Measurements from ENCODE around the gene SH2D3A.
A peak's percentile ranks its signal among the peaks of the same experiment; 100 is the strongest.
"Not testable (repeated sequence)": the region's sequence is repeated elsewhere in the genome, so short reads cannot be mapped to it uniquely, and the experiment has no call there.

Gene SH2D3A

DNA sequence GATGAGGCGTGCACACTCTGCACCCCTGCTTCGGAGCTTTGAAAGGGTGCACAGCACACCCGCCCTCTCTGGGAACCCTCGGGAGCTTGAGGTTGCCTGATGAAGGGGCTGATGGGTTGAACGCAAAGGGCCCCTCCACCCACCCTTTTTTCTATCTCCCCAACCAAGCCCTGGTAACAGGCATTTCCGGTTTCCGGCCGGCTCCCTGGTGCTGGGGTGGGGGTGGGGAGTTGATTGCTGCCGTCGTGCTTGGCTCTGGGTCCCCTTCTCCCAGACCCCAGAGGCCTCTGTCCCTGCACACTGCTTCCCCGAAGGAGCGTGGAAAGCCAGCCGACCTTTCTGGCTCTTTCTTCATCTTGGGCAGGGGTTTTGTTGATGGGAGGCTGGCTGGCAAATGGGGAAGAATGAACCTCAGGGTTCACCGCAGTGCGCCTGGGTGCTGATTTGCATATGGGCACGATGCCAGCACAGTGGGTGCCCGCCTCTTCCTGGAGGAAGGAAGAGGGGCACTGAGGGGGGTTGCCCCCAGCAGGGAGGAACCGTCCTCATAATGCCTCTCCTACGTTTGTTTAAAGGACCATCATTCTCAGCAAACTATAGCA lies 34.4 kb upstream of the SH2D3A start:
- Histone ChIP-seq H3K27me3 (ENCODE audit: control insufficient read depth, insufficient read depth, low read length) (no peaks in the 10 kb centered on the region), H3K4me2 (ENCODE audit: low read length) (peak overlapping the region; percentile 68), H3K36me3 (ENCODE audit: insufficient read depth, low read length) (no peaks in the 10 kb centered on the region), H3K9me3 (replicated peaks; ENCODE audit: low read length) (no peaks in the 10 kb centered on the region), H3K4me3 (ENCODE audit: low read length) (peak overlapping the region; percentile 41), H3K4me1 (ENCODE audit: control insufficient read depth, insufficient read depth, low read length) (peaks cover 3% of the 10 kb centered on the region), H3K9ac (ENCODE audit: low read depth, low read length) (no peak overlapping the region)

DNA sequence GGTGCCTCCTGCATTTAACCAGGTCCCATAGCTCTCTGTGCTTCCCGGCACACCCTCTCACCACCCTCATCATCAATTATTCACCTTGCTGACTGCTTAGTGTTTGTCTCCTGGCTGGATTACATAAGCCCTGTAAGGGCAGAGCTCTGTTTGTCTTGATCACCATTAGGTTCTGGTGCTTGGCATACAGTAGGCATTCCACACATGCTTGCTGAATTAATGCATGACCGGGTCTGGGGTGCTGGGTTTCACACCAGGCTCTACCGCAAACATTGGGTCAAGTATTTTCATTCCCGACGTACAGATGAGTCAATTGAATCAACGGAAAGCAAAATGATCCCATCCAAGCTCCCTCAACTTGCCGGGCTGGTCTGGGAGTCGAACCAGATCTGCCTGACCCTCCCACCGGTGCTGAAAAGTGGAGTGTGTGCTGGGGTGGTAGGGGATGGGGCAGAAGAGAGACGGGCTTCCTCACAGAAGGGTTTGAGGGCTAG lies 33.8 kb upstream of the SH2D3A start:
- H3K4me2 ChIP-seq (ENCODE audit: low read length), result peak overlapping the region; percentile 68
- H3K9me3 ChIP-seq (replicated peaks; ENCODE audit: low read length), result no peaks in the 10 kb centered on the region
- H3K9ac ChIP-seq (ENCODE audit: low read depth, low read length), result no peak overlapping the region
- H3K36me3 ChIP-seq (ENCODE audit: insufficient read depth, low read length), result no peaks in the 10 kb centered on the region
- peaks cover 3% of the 10 kb centered on the region for H3K4me1 ChIP-seq (ENCODE audit: control insufficient read depth, insufficient read depth, low read length)
- H3K27me3 ChIP-seq (ENCODE audit: control insufficient read depth, insufficient read depth, low read length), result no peaks in the 10 kb centered on the region
- H3K4me3 ChIP-seq (ENCODE audit: low read length), result peak overlapping the region; percentile 41

DNA sequence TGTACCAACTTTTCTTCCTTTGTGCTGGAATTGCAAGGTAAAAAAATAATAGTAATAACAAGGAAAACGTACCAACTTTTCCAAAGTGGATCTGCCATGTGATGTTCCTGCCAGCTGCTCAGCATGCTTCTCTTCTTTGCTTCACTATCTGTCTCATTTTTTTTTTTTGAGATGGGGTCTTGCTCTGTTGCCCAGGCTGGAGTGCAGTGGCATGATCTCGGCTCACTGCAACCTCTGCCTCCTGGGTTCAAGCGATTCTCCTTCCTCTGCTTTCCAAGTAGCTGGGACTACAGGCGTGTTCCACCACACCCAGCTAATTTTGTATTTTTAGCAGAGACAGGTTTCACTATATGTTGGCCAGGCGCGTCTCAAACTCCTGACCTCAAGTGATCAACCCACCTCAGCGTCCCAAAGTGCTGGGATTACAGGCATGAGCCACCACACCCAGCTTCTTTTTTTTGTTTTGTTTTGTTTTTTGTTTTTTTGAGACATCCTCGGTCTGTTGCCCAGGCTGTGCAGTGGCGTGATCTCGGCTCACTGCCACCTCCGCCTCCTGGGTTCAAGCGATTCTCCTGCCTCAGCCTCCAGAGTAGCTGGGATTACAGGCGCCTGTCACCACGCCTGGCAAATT lies 33.0 kb upstream of the SH2D3A start:
- not testable (repeated sequence) for H3K36me3 ChIP-seq (ENCODE audit: insufficient read depth, low read length); H3K4me3 ChIP-seq (ENCODE audit: low read length); H3K9me3 ChIP-seq (replicated peaks; ENCODE audit: low read length); H3K4me2 ChIP-seq (ENCODE audit: low read length); H3K9ac ChIP-seq (ENCODE audit: low read depth, low read length); H3K4me1 ChIP-seq (ENCODE audit: control insufficient read depth, insufficient read depth, low read length); H3K27me3 ChIP-seq (ENCODE audit: control insufficient read depth, insufficient read depth, low read length)

DNA sequence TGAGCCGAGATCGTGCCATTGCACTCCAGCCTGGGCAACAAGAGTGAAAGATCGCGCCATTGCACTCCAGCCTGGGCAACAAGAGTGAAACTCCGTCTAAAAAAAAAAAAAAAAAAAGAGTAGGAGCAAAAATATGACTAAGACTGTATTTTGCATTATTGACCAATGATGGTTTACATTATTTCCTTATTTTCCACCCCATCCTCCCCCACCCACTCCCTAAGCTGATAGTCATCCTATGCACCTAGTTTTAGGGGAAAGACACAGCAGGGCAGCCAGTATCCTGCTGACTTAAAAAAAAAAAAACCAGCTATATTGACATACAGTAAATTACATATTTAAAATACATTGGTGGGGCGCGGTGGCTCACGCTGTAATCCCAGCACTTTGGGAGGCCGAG lies 30.4 kb upstream of the SH2D3A start:
- no peak overlapping the region for H3K4me2 ChIP-seq (ENCODE audit: low read length)
- H3K27me3 ChIP-seq (ENCODE audit: control insufficient read depth, insufficient read depth, low read length), result no peaks in the 10 kb centered on the region
- no peaks in the 10 kb centered on the region for H3K36me3 ChIP-seq (ENCODE audit: insufficient read depth, low read length)
- H3K9ac ChIP-seq (ENCODE audit: low read depth, low read length), result no peak overlapping the region
- peaks cover 4% of the 10 kb centered on the region for H3K9me3 ChIP-seq (replicated peaks; ENCODE audit: low read length)
- no peak overlapping the region for H3K4me3 ChIP-seq (ENCODE audit: low read length)
- H3K4me1 ChIP-seq (ENCODE audit: control insufficient read depth, insufficient read depth, low read length), result peaks cover 3% of the 10 kb centered on the region

DNA sequence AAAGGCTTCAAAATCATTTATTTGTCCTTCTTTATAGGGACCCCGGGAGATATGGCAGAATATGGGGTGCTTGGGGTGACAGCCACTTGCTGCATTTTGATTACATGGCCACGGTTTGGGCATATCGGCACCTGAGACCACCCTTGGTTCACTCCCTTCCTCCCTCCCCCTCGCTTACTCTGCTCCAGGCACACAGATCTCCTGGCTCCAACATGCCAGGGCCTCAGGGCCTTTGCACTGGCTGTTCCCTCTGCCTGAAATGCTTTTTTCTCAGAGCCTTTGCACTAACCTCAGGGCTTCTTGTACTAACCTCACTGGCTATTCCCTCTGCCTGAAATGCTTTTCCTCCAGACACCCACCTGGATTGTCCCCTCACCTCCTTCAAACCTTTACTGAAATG lies 29.0 kb upstream of the SH2D3A start:
- H3K4me3 ChIP-seq (ENCODE audit: low read length), result no peak overlapping the region
- peaks cover 4% of the 10 kb centered on the region for H3K9me3 ChIP-seq (replicated peaks; ENCODE audit: low read length)
- peaks cover 1% of the 10 kb centered on the region for H3K4me1 ChIP-seq (ENCODE audit: control insufficient read depth, insufficient read depth, low read length)
- no peaks in the 10 kb centered on the region for H3K27me3 ChIP-seq (ENCODE audit: control insufficient read depth, insufficient read depth, low read length)
- H3K36me3 ChIP-seq (ENCODE audit: insufficient read depth, low read length), result no peaks in the 10 kb centered on the region
- H3K4me2 ChIP-seq (ENCODE audit: low read length), result no peak overlapping the region
- H3K9ac ChIP-seq (ENCODE audit: low read depth, low read length), result no peak overlapping the region

DNA sequence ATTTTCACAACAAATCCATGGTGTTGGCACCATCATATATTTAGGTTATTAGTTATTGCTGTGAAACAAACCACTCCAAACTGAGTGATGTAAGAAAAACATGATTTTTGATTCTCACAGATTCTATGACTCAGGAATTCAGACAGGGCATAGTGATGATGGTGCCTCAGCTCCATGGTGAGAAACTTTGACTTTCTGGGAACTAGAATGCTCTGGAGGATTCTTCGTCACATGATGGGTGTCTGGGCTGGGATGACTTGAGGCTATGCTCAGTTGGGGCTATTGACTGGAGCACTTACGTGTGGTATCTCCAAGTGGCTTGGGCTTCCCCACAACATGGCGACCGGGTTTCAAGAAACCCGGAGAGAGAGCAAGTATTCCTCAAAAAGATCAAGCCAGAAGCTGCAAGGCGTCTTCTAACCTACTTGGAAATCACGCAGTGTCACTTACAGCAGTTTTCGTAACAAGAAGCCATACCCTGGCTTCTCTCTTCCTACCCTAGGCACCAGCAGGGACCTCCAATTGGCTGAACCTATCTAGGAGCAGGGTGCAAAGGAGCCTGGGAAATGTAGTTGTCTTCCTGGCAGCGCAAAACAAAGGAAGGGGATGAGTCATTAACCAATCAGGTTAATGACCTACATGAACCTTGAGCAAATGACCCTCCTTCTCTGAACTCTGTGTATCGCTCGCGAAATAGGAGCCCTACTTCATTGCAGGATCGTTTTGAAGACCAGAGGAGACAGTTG lies 27.6 kb upstream of the SH2D3A start:
- no peaks in the 10 kb centered on the region for H3K36me3 ChIP-seq (ENCODE audit: insufficient read depth, low read length)
- H3K27me3 ChIP-seq (ENCODE audit: control insufficient read depth, insufficient read depth, low read length), result no peaks in the 10 kb centered on the region
- no peak overlapping the region for H3K4me2 ChIP-seq (ENCODE audit: low read length)
- H3K4me3 ChIP-seq (ENCODE audit: low read length), result no peak overlapping the region
- peaks cover 4% of the 10 kb centered on the region for H3K9me3 ChIP-seq (replicated peaks; ENCODE audit: low read length)
- H3K4me1 ChIP-seq (ENCODE audit: control insufficient read depth, insufficient read depth, low read length), result no peaks in the 10 kb centered on the region
- no peak overlapping the region for H3K9ac ChIP-seq (ENCODE audit: low read depth, low read length)

DNA sequence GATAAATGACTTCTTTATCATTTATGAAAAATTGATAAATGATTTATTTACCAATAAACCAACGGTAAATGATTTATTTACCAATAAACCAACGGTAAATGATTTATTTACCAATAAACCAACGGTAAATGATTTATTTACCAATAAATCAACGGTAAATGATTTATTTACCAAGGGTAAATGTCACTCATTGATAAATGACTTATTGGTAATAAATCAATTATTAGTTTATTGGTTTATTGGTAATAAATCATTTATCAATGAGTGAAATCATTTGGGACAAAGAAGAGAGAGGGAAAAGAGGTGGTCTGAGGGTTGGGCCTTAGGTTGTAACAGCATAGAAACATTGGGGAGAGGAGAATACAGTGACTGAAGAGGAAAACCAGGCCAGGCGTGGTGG lies 26.7 kb upstream of the SH2D3A start:
- H3K4me1 ChIP-seq (ENCODE audit: control insufficient read depth, insufficient read depth, low read length), result no peaks in the 10 kb centered on the region
- peaks cover 4% of the 10 kb centered on the region for H3K9me3 ChIP-seq (replicated peaks; ENCODE audit: low read length)
- no peak overlapping the region for H3K9ac ChIP-seq (ENCODE audit: low read depth, low read length)
- no peaks in the 10 kb centered on the region for H3K36me3 ChIP-seq (ENCODE audit: insufficient read depth, low read length)
- no peaks in the 10 kb centered on the region for H3K27me3 ChIP-seq (ENCODE audit: control insufficient read depth, insufficient read depth, low read length)
- no peak overlapping the region for H3K4me2 ChIP-seq (ENCODE audit: low read length)
- H3K4me3 ChIP-seq (ENCODE audit: low read length), result no peak overlapping the region

DNA sequence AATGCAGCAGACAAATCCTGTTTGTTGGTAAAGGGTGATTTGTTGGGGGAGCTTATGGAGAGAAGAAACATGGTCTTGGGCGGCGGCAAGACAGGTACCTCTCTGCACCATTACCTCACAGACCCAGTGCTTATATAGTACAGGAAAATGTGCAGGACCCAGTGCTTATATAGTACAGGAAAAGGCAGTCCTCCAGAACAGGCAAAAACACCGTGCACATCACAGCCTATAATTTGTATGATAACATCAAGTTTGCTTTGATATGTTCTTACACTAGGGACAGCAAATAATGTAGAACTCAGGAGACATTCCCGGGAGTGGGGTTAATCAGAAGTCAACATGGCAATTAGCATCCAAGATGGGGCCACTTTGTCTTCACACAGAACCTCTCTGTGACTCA lies 26.2 kb upstream of the SH2D3A start:
- Histone ChIP-seq H3K4me2 (ENCODE audit: low read length) (no peak overlapping the region), H3K4me3 (ENCODE audit: low read length) (no peak overlapping the region), H3K27me3 (ENCODE audit: control insufficient read depth, insufficient read depth, low read length) (no peaks in the 10 kb centered on the region), H3K4me1 (ENCODE audit: control insufficient read depth, insufficient read depth, low read length) (no peaks in the 10 kb centered on the region), H3K9ac (ENCODE audit: low read depth, low read length) (no peak overlapping the region), H3K36me3 (ENCODE audit: insufficient read depth, low read length) (no peaks in the 10 kb centered on the region), H3K9me3 (replicated peaks; ENCODE audit: low read length) (peaks cover 4% of the 10 kb centered on the region)

DNA sequence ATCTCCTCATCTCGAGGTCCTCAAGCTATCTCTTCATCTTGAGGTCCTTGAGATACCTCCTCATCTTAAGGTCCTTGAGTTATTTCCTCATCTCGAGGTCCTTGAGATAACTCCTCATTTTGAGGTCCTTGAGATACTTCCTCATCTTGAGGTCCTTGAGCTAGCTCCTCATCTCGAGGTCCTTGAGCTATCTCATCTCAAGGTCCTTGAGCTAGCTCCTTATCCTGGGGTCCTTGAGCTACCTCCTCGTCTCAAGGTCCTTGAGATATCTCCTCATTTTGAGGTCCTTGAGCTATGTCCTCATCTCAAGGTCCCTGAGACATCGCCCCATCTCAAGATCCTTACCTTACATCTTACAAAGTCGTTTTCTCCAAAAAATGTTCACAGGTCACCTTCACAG lies 24.0 kb upstream of the SH2D3A start:
- H3K4me2 ChIP-seq (ENCODE audit: low read length), result no peak overlapping the region
- H3K27me3 ChIP-seq (ENCODE audit: control insufficient read depth, insufficient read depth, low read length), result no peaks in the 10 kb centered on the region
- peaks cover 4% of the 10 kb centered on the region for H3K9me3 ChIP-seq (replicated peaks; ENCODE audit: low read length)
- no peak overlapping the region for H3K4me3 ChIP-seq (ENCODE audit: low read length)
- H3K4me1 ChIP-seq (ENCODE audit: control insufficient read depth, insufficient read depth, low read length), result no peaks in the 10 kb centered on the region
- no peaks in the 10 kb centered on the region for H3K36me3 ChIP-seq (ENCODE audit: insufficient read depth, low read length)
- H3K9ac ChIP-seq (ENCODE audit: low read depth, low read length), result no peak overlapping the region

DNA sequence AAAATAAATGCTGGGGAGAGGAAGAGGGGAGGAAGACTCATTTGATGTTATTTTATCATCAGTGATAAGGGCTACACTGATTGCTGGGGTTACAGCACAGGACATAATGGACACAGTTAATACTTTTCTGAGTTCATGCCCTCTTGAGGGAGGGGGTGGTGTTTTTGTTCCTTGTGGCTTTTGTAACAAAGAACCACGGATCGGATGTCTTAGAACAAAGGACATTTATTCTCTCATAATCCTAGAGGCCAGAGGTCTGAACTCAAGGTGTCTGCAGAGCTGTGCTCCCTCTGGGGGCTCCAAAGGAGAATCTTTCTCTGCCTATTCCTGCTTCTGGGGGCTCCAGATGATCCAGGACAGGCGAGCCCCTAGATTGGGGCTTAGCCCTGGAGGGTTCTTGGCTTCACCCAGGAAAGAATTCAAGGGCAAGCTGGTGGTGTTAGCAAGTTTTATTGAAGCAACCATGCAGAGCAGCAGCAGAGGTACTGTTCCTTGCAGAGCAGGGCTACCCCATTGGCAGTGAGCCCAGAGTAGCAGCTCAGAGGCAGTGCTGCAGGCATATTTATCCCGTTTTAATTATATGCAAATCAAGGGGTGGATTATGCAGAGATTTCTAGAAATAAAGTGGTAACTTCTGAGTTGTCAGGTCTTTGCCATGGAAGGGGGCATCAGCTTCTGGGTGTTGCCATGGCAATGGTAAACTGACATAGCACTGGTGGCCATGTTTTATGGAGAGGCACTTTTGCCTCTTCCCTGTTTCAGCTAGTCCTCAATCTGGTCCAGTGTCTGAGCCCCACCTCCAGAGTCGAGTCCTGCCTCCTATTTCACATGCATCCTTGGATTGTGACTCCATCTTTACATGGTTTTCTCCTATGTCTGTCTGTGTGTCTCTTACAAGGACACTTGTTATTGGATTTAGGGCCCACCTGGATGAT lies 23.2 kb upstream of the SH2D3A start:
- Histone ChIP-seq H3K9me3 (replicated peaks; ENCODE audit: low read length) (peaks cover 4% of the 10 kb centered on the region), H3K36me3 (ENCODE audit: insufficient read depth, low read length) (no peaks in the 10 kb centered on the region), H3K4me2 (ENCODE audit: low read length) (no peak overlapping the region), H3K9ac (ENCODE audit: low read depth, low read length) (no peak overlapping the region), H3K27me3 (ENCODE audit: control insufficient read depth, insufficient read depth, low read length) (no peaks in the 10 kb centered on the region), H3K4me3 (ENCODE audit: low read length) (no peak overlapping the region), H3K4me1 (ENCODE audit: control insufficient read depth, insufficient read depth, low read length) (no peaks in the 10 kb centered on the region)

DNA sequence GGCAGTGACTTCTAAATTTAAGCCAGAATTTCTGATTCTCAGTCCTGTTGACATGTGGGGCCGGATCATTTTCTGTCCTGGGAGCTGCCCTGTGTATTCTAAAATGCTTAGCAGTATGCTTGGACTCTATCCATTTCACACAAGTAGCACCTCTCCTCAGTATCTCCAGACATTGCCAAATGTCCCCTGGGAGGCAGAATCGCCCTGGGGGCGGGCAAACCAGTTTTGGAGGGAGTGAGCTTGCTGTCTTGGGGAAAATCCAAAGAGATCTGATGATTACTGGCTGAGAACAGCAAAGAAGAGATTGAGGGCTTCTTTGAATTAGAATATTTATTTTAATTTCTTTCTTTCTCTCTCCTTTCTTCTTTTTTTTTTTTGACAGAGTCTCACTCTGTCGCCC lies 21.7 kb upstream of the SH2D3A start:
- H3K4me3 ChIP-seq (ENCODE audit: low read length), result no peak overlapping the region
- no peaks in the 10 kb centered on the region for H3K36me3 ChIP-seq (ENCODE audit: insufficient read depth, low read length)
- H3K9ac ChIP-seq (ENCODE audit: low read depth, low read length), result no peak overlapping the region
- no peak overlapping the region for H3K4me2 ChIP-seq (ENCODE audit: low read length)
- H3K27me3 ChIP-seq (ENCODE audit: control insufficient read depth, insufficient read depth, low read length), result no peaks in the 10 kb centered on the region
- H3K9me3 ChIP-seq (replicated peaks; ENCODE audit: low read length), result no peaks in the 10 kb centered on the region
- H3K4me1 ChIP-seq (ENCODE audit: control insufficient read depth, insufficient read depth, low read length), result no peaks in the 10 kb centered on the region

All from skeletal muscle satellite cell (primary cell).